HG03060 (cell line): ENCODE results near the gene ATG16L2.

Experiments
- ATAC-seq: cut with Tn5 transposase; IDR thresholded peaks from one replicate; pipeline ENCODE4 v1.9.1; 2021; ENCODE audit warnings: low read depth, moderate number of reproducible peaks; ENCODE audit not compliant: unreplicated experiment

ATG16L2 gene

GRCh38 chr11:72814286-72815109, at the start of gene ATG16L2:
TSS of gene ATG16L2 (plus strand) at chr11:72814411. CDS start at chr11:72814446, 35 bp downstream.
- ATAC-seq = no peak

- ATAC-seq = no peak
Measured at GRCh38 chr11:72764503-72764902, 49.7 kb upstream of the ATG16L2 start.

- ATAC-seq = no peak
Measured at GRCh38 chr11:72766152-72766902, 47.9 kb upstream of the ATG16L2 start.

- no peak for ATAC-seq
Measured at GRCh38 chr11:72767203-72768062, 46.8 kb upstream of the ATG16L2 start.

GRCh38 chr11:72768581-72768980, 45.6 kb upstream of the ATG16L2 start:
- ATAC-seq = no peak

GRCh38 chr11:72769680-72770079, 44.5 kb upstream of the ATG16L2 start:
- no peak for ATAC-seq

- ATAC-seq = no peak
Measured at GRCh38 chr11:72770799-72771198, 43.4 kb upstream of the ATG16L2 start.

GRCh38 chr11:72771507-72771906, 42.7 kb upstream of the ATG16L2 start:
- ATAC-seq = no peak

- no peak for ATAC-seq
Measured at GRCh38 chr11:72772059-72772458, 42.2 kb upstream of the ATG16L2 start.

GRCh38 chr11:72773291-72773690, 40.9 kb upstream of the ATG16L2 start:
- ATAC-seq = no peak

GRCh38 chr11:72773696-72774095, 40.5 kb upstream of the ATG16L2 start:
- no peak for ATAC-seq

- ATAC-seq = no peak
Measured at GRCh38 chr11:72774499-72774898, 39.7 kb upstream of the ATG16L2 start.

GRCh38 chr11:72775288-72776110, 38.7 kb upstream of the ATG16L2 start:
- no peak for ATAC-seq

- no peak for ATAC-seq
Measured at GRCh38 chr11:72776117-72776843, 37.9 kb upstream of the ATG16L2 start.

GRCh38 chr11:72776844-72777754, 37.1 kb upstream of the ATG16L2 start:
- ATAC-seq = no peak

GRCh38 chr11:72777755-72778278, 36.4 kb upstream of the ATG16L2 start:
- no peak for ATAC-seq

GRCh38 chr11:72778535-72779494, 35.4 kb upstream of the ATG16L2 start:
- no peak for ATAC-seq
